ENCODE measurements around the gene SLC25A33. TPM values are rescaled to one million over a fixed set of nuclear protein-coding genes. Genes with fewer than 3 reads are reported as not detected.
"Not testable (repeated sequence)": the region's sequence is repeated elsewhere in the genome, so short reads cannot be mapped to it uniquely, and the experiment has no call there.

SLC25A33 gene
- total and polyA plus RNA-seq, 2 donors (not counting 1 experiment from before 2014, with no cell fraction given), result 2.3 to 5.0 TPM

- POLR2A ChIA-PET, result interaction anchor here (0.7 kb wide), 1 partner anchor 527 kb away, joined by 8 read pairs; no protein-coding TSS in a partner anchor
- Mint-ChIP-seq H3K4me3 (no peak overlapping the region), H3K4me1 (no peaks in the 10 kb centered on the region), H3K9me3 (ENCODE audit: insufficient read depth) (no peaks in the 10 kb centered on the region), H3K27ac (no peak overlapping the region), H3K27me3 (peaks cover 3% of the 10 kb centered on the region)
- Histone ChIP-seq H3K27me3 (replicated peaks in 1 of 4; ENCODE audit: control extremely low read depth in 1 of 4, control insufficient read depth in 3 of 4, insufficient read depth in 4 of 4, low read length in 3 of 4) (no peaks in the 10 kb centered on the region), H3K79me2 (ENCODE audit: control insufficient read depth, insufficient read depth, low read length) (no peaks in the 10 kb centered on the region), H3K36me3 (replicated peaks in 1 of 2; ENCODE audit: control extremely low read depth in 1 of 2, control insufficient read depth in 1 of 2, extremely low read depth in 1 of 2, insufficient read depth in 2 of 2, low read length in 1 of 2) (no peaks in the 10 kb centered on the region), H3K4me1 (ENCODE audit: control insufficient read depth in 2 of 2, insufficient read depth in 2 of 2, low read length in 2 of 2) (no peaks in the 10 kb centered on the region), H2AFZ (ENCODE audit: insufficient read depth, low read depth, low read length, poor library complexity, severe bottlenecking) (no peak overlapping the region), H3K9ac (ENCODE audit: low read length) (no peak overlapping the region), H3K9me3 (ENCODE audit: control extremely low read depth in 1 of 3, control insufficient read depth in 2 of 3, insufficient read depth in 1 of 3, low read length in 2 of 3) (no peaks in the 10 kb centered on the region), H4K20me1 (ENCODE audit: control insufficient read depth, insufficient read depth, low read length, poor library complexity, severe bottlenecking) (no peaks in the 10 kb centered on the region), H3K4me3 (ENCODE audit: control extremely low read depth in 1 of 5, extremely low read depth in 1 of 5, insufficient read depth in 1 of 5, low read depth in 2 of 5, low read length in 4 of 5) (no peak overlapping the region), H3K27ac (ENCODE audit: low read length in 2 of 2) (no peak overlapping the region), H3K4me2 (replicated peaks; ENCODE audit: low read depth, low read length, poor library complexity, severe bottlenecking) (no peak overlapping the region)
- DNase-seq (no peak), ATAC-seq (ENCODE audit: low read depth) (no peak)
- no CpG with 5 or more reads among the region's 8 CpGs for WGBS (ENCODE audit: insufficient coverage)
- intact Hi-C loops (cut with micrococcal nuclease), result no loop called here
- TF ChIP-seq EZH2 (IDR thresholded peaks at IDR 0.05; ENCODE audit: borderline replicate concordance, insufficient read depth, low read depth, low read length, poor library complexity, severe bottlenecking) (no peak), CTCF (IDR thresholded peaks at IDR 0.05) (no peak)
- CTCF ChIA-PET, result interaction anchor here (0.7 to 1.8 kb wide), 3 partner anchors 11 to 16 kb away, joined by 4 to 6 read pairs (median 5); no protein-coding TSS in a partner anchor
Observed at GRCh38 chr1:9506901-9507300, 32.4 kb upstream of the SLC25A33 start.

- Histone ChIP-seq H3K4me1 (ENCODE audit: control insufficient read depth in 2 of 2, insufficient read depth in 2 of 2, low read length in 2 of 2) (no peaks in the 10 kb centered on the region), H3K79me2 (ENCODE audit: control insufficient read depth, insufficient read depth, low read length) (no peaks in the 10 kb centered on the region), H4K20me1 (ENCODE audit: control insufficient read depth, insufficient read depth, low read length, poor library complexity, severe bottlenecking) (no peaks in the 10 kb centered on the region), H3K36me3 (replicated peaks in 1 of 2; ENCODE audit: control extremely low read depth in 1 of 2, control insufficient read depth in 1 of 2, extremely low read depth in 1 of 2, insufficient read depth in 2 of 2, low read length in 1 of 2) (no peaks in the 10 kb centered on the region), H3K27me3 (replicated peaks in 1 of 4; ENCODE audit: control extremely low read depth in 1 of 4, control insufficient read depth in 3 of 4, insufficient read depth in 4 of 4, low read length in 3 of 4) (no peaks in the 10 kb centered on the region), H3K9ac (ENCODE audit: low read length) (no peak overlapping the region), H2AFZ (ENCODE audit: insufficient read depth, low read depth, low read length, poor library complexity, severe bottlenecking) (no peak overlapping the region), H3K27ac (ENCODE audit: low read length in 2 of 2) (no peak overlapping the region), H3K4me2 (replicated peaks; ENCODE audit: low read depth, low read length, poor library complexity, severe bottlenecking) (no peak overlapping the region), H3K9me3 (ENCODE audit: control extremely low read depth in 1 of 3, control insufficient read depth in 2 of 3, insufficient read depth in 1 of 3, low read length in 2 of 3) (no peaks in the 10 kb centered on the region), H3K4me3 (ENCODE audit: control extremely low read depth in 1 of 5, extremely low read depth in 1 of 5, insufficient read depth in 1 of 5, low read depth in 2 of 5, low read length in 4 of 5) (no peak overlapping the region)
- Mint-ChIP-seq H3K4me1 (no peaks in the 10 kb centered on the region), H3K27me3 (peaks cover 6% of the 10 kb centered on the region), H3K27ac (no peak overlapping the region), H3K4me3 (no peak overlapping the region), H3K9me3 (ENCODE audit: insufficient read depth) (no peaks in the 10 kb centered on the region)
- POLR2A ChIA-PET, result no interaction called here
- WGBS (ENCODE audit: insufficient coverage), result 100% methylated on average over 3 of the region's 6 CpGs
- ATAC-seq (ENCODE audit: low read depth) (no peak), DNase-seq (no peak)
- intact Hi-C loops (cut with micrococcal nuclease), result no loop called here
- CTCF ChIA-PET, result interaction anchor here (0.8 to 1.5 kb wide), 3 partner anchors 15 to 221 kb away, joined by 3 to 4 read pairs (median 3); no protein-coding TSS in a partner anchor
- TF ChIP-seq EZH2 (IDR thresholded peaks at IDR 0.05; ENCODE audit: borderline replicate concordance, insufficient read depth, low read depth, low read length, poor library complexity, severe bottlenecking) (no peak), CTCF (IDR thresholded peaks at IDR 0.05) (no peak)
Observed at GRCh38 chr1:9510130-9510529, 29.1 kb upstream of the SLC25A33 start.

- H3K27ac ChIP-seq (ENCODE audit: low read length in 2 of 2); H3K4me3 Mint-ChIP-seq; H2AFZ ChIP-seq (ENCODE audit: insufficient read depth, low read depth, low read length, poor library complexity, severe bottlenecking); H3K9me3 ChIP-seq (ENCODE audit: control extremely low read depth in 1 of 3, control insufficient read depth in 2 of 3, insufficient read depth in 1 of 3, low read length in 2 of 3); DNase-seq; H3K36me3 ChIP-seq (replicated peaks in 1 of 2; ENCODE audit: control extremely low read depth in 1 of 2, control insufficient read depth in 1 of 2, extremely low read depth in 1 of 2, insufficient read depth in 2 of 2, low read length in 1 of 2); H3K9ac ChIP-seq (ENCODE audit: low read length); H3K79me2 ChIP-seq (ENCODE audit: control insufficient read depth, insufficient read depth, low read length); CTCF ChIA-PET; POLR2A ChIA-PET; H3K9me3 Mint-ChIP-seq (ENCODE audit: insufficient read depth); H3K27me3 ChIP-seq (replicated peaks in 1 of 4; ENCODE audit: control extremely low read depth in 1 of 4, control insufficient read depth in 3 of 4, insufficient read depth in 4 of 4, low read length in 3 of 4); H3K4me1 Mint-ChIP-seq; H3K27me3 Mint-ChIP-seq; H3K4me1 ChIP-seq (ENCODE audit: control insufficient read depth in 2 of 2, insufficient read depth in 2 of 2, low read length in 2 of 2); H3K4me2 ChIP-seq (replicated peaks; ENCODE audit: low read depth, low read length, poor library complexity, severe bottlenecking); H3K4me3 ChIP-seq (ENCODE audit: control extremely low read depth in 1 of 5, extremely low read depth in 1 of 5, insufficient read depth in 1 of 5, low read depth in 2 of 5, low read length in 4 of 5); H3K27ac Mint-ChIP-seq; ATAC-seq (ENCODE audit: low read depth); H4K20me1 ChIP-seq (ENCODE audit: control insufficient read depth, insufficient read depth, low read length, poor library complexity, severe bottlenecking); intact Hi-C loops (cut with micrococcal nuclease): not testable (repeated sequence)
- WGBS (ENCODE audit: insufficient coverage), result 94% methylated on average over 9 of the region's 9 CpGs
Observed at GRCh38 chr1:9515550-9515949, 23.7 kb upstream of the SLC25A33 start.

Data from B cell (primary cell).